Heart left ventricle (tissue), 16 donors: ENCODE data around the gene MACROD1. TPM values are rescaled to one million over a fixed set of nuclear protein-coding genes. Genes with fewer than 3 reads are reported as not detected.
"Not testable (repeated sequence)": the region's sequence is repeated elsewhere in the genome, so short reads cannot be mapped to it uniquely, and the experiment has no call there.

Experiments
- ATAC-seq, 4 donors: fragments of 200-7000 bp; cut with Tn5 transposase; one replicate each; pipeline ENCODE4 v1.9.1; 2020 to 2022; ENCODE audit warnings: moderate library complexity in 4 of 4, mild to moderate bottlenecking in 3 of 4, moderate number of reproducible peaks in 1 of 4
- DNase-seq, 5 donors: peaks; one replicate each; pipeline ENCODE4 v3.0.0-alpha.2; 2020
- H3K27ac ChIP-seq, 12 donors: fragments of 200-600 bp; sonication (generic) in 4 of 12; one replicate each; pipeline versions ENCODE4 v1.5.0 to v1.8.0; 2016 to 2022; ENCODE audit warnings: mild to moderate bottlenecking in 2 of 12
- H3K27me3 ChIP-seq, 9 donors: fragments of 200-600 bp; sonication (generic) in 2 of 9; one replicate each; pipeline versions ENCODE4 v1.5.1 to v1.8.0; 2016 to 2022; ENCODE audit warnings: mild to moderate bottlenecking in 3 of 9
- H3K36me3 ChIP-seq, 9 donors: fragments of 200-600 bp; sonication (generic) in 2 of 9; one replicate each; pipeline versions ENCODE4 v1.5.0 to v1.8.0; 2018 to 2022; ENCODE audit warnings: mild to moderate bottlenecking in 2 of 9
- H3K4me1 ChIP-seq, 12 donors: fragments of 200-600 bp; sonication (generic) in 4 of 12; one replicate each; pipeline versions ENCODE4 v1.5.0 to v1.8.0; 2016 to 2022; ENCODE audit warnings: mild to moderate bottlenecking in 3 of 12
- H3K4me3 ChIP-seq, 12 donors: fragments of 200-600 bp; sonication (generic) in 4 of 12; one replicate each; pipeline versions ENCODE4 v1.5.0 to v1.8.0; 2017 to 2022; ENCODE audit warnings: mild to moderate bottlenecking in 9 of 12, moderate library complexity in 4 of 12
- H3K9me3 ChIP-seq, 12 donors: fragments of 200-600 bp; sonication (generic) in 4 of 12; one replicate each; pipeline versions ENCODE4 v1.5.0 to v1.8.0; 2016 to 2022; ENCODE audit warnings: mild to moderate bottlenecking in 1 of 12
- CTCF ChIP-seq, 12 donors: fragments of 200-600 bp; sonication (generic) in 4 of 12; IDR thresholded peaks; one replicate each; pipeline versions ENCODE4 v1.5.0 to v1.8.0; 2018 to 2022; ENCODE audit warnings: antibody characterized with exemption in 12 of 12, mild to moderate bottlenecking in 5 of 12
- POLR2A ChIP-seq, 2 donors: fragments of 450-650 bp; IDR thresholded peaks; one replicate each; pipeline ENCODE4 v1.6.1; 2017; ENCODE audit warnings: antibody characterized with exemption in 2 of 2, mild to moderate bottlenecking in 2 of 2, moderate library complexity in 2 of 2
- WGBS, 4 donors: extraction: QIAGEN DNeasy Blood & Tissue Kit in 2 of 4; methylation state at CpG; one replicate each; pipeline versions ENCODE4 v1.1.5 to v1.1.7; 2013 to 2018; 5-methylcytosine and 5-hydroxymethylcytosine counted together
- intact Hi-C, 10 donors: fragments of 100-400 bp; cut with DNase I; formaldehyde crosslinking; loops; one replicate each; pipeline versions ENCODE4 v1.11.1 to v1.14.2; 2022
- polyA plus RNA-seq, 2 donors: library from polyadenylated mRNA; stranded (reverse); fragments of 200-250 nt; gene quantifications; one replicate each; pipeline ENCODE4 v1.2.3, GENCODE V29; 2013
- total RNA-seq, 9 donors: library from RNA; depleted of rRNA in 2 of 9; stranded (reverse); fragments of >200 nt in 2 of 9; fragmentation: NEBNext Ultra II Directional in 3 of 9; extraction: Animal tissue kit (Norgen Biotek cat#: 25700) in 3 of 9; gene quantifications; one replicate each; pipeline versions ENCODE4 v1.1.0 to v1.2.4, GENCODE V29; 2016 to 2023
- donor health status: ischemic (EF 13 %, LVEDD 7.1; RV severe dilation, severe dysfunction).
- donor health status: healthy with polysubstance abuse.
- donor health status: DM: no; HTN: yes; CAD: no.
- donor health status: DM: no; HTN: no; CAD: no.
- donor health status: ischemic (EF 25% LVEDD 6.9; RV normal size, moderate dysfunction).
- donor health status: ischemic (EF 25% LVEDD 5.7; RV mildly dilated, moderate dysfunction).
- donor health status: healthy.
- donor health status: DM: yes; HTN: yes; CAD: no.
- donor health status: ischemic (EF 35%, LVEDD 5.7; RV mildly dilated, moderate dysfunction).
- donor health status: nonischemic (EF 11% LVEDD 7.7; RV severe dilation, severe dysfunction).
- donor health status: DM: yes; HTN: yes; CAD: no.
- donor health status: PGD.
- donor health status: ischemic (EF 29% LVEDD 5.4; RV normal size, mild dysfunction).
- donor health status: nonischemic (EF 23%, LVEDD 6.1; RV moderate dilation, normal function).

MACROD1 gene
- total and polyA plus RNA-seq, 11 donors: 48.9 to 287 (median 116) TPM

DNA sequence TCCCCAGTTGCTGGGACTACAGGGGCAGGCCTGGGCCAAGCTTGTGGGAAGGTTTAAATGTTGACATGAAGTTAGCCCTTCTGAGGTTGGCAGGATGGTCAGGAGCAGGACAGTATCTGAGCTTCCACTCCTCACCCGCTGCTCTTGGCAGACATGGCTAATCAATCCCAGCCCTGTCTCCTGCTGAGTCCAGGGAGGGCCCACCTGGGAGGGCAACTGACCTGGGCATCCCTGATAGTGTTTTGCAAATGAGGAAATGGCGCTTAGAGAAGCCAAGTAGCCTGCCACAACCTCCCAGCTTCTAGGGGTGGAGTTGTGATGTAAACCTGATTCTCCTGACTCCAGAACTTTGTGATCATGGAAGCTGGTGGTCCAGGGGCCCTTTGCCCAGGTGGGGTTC, 113.5 kb downstream of the MACROD1 start:
- ATAC-seq (no peak), DNase-seq (no peak)
- H3K9me3 ChIP-seq: no peaks in the 10 kb centered on the region
- intact Hi-C loops: loop anchor here in 1 of 10 donors (10.0 kb wide), 1 partner anchor 72 kb away; no protein-coding TSS in a partner anchor
- no peaks in the 10 kb centered on the region for H3K27me3 ChIP-seq
- no peak overlapping the region for H3K4me3 ChIP-seq
- no peaks in the 10 kb centered on the region for H3K36me3 ChIP-seq
- peaks cover 0 to 40% (median 10%) of the 10 kb centered on the region in 12 donors for H3K4me1 ChIP-seq
- no peak for TF ChIP-seq CTCF (IDR thresholded peaks at IDR 0.05)
- no peak for TF ChIP-seq POLR2A (IDR thresholded peaks at IDR 0.05)
- no peak overlapping the region for H3K27ac ChIP-seq
- WGBS, 4 donors: 88 to 96% (median 95%) methylated on average over 2 of the region's 2 CpGs

DNA sequence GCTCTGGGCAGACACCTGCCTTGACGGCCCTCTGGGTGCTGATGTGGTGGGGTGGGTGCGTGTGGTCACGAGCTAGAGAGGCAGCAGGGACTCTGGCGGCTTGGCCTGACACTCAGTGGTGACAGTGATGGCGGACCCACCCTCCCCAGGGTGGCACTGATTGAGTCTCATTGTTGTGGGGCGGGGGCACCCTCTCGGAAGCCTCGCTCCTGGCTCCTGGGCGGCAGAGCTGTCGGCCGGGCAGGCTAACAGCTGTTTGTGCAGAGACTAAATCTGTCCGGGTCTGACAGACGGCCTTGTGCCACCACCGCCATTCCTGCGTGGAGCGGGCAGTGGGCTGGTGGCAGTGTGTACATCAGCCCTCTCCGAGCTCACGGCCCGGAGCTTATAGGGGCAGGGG, 114.6 kb downstream of the MACROD1 start:
- intact Hi-C loops: loop anchor here in 1 of 10 donors (10.0 kb wide), 1 partner anchor 74 kb away; no protein-coding TSS in a partner anchor
- DNase-seq: no peak
- TF ChIP-seq POLR2A (IDR thresholded peaks at IDR 0.05) (no peak), CTCF (IDR thresholded peaks at IDR 0.05) (no peak)
- Histone ChIP-seq H3K27me3 (no peaks in the 10 kb centered on the region), H3K9me3 (no peaks in the 10 kb centered on the region), H3K4me3 (no peak overlapping the region), H3K27ac (no peak overlapping the region), H3K4me1 (peaks cover 0 to 29% (median 5%) of the 10 kb centered on the region in 12 donors), H3K36me3 (no peaks in the 10 kb centered on the region)
- WGBS, 4 donors: 92 to 100% (median 97%) methylated on average over 2 to 19 of the region's 19 CpGs
- no peak for ATAC-seq

GRCh38 chr11:64049509-64049908, 116.4 kb downstream of the MACROD1 start:
- Histone ChIP-seq H3K4me3 (no peak overlapping the region), H3K36me3 (no peaks in the 10 kb centered on the region), H3K27me3 (no peaks in the 10 kb centered on the region), H3K27ac (no peak overlapping the region), H3K9me3 (no peaks in the 10 kb centered on the region), H3K4me1 (peaks cover 0 to 11% (median 0%) of the 10 kb centered on the region in 12 donors)
- no peak for DNase-seq
- TF ChIP-seq CTCF (IDR thresholded peaks at IDR 0.05) (no peak), POLR2A (IDR thresholded peaks at IDR 0.05) (no peak)
- WGBS, 4 donors: 95 to 98% (median 97%) methylated on average over 5 to 8 of the region's 8 CpGs
- no peak for ATAC-seq
- intact Hi-C loops: no loop called here

GRCh38 chr11:64048042-64048854, 117.7 kb downstream of the MACROD1 start:
- no peak overlapping the region for H3K4me3 ChIP-seq
- 80 to 87% (median 83%) methylated on average over 16 to 19 of the region's 19 CpGs for WGBS, 4 donors
- H3K27me3 ChIP-seq: no peaks in the 10 kb centered on the region
- peaks cover 0 to 8% (median 0%) of the 10 kb centered on the region in 12 donors for H3K4me1 ChIP-seq
- no peak for DNase-seq
- intact Hi-C loops: no loop called here
- no peak overlapping the region for H3K27ac ChIP-seq
- ATAC-seq: peak in 3 of 4 donors; percentile 11 to 46 (median 15)
- H3K9me3 ChIP-seq: no peaks in the 10 kb centered on the region
- H3K36me3 ChIP-seq: no peaks in the 10 kb centered on the region
- TF ChIP-seq CTCF (IDR thresholded peaks at IDR 0.05) (no peak), POLR2A (IDR thresholded peaks at IDR 0.05) (no peak)

DNA sequence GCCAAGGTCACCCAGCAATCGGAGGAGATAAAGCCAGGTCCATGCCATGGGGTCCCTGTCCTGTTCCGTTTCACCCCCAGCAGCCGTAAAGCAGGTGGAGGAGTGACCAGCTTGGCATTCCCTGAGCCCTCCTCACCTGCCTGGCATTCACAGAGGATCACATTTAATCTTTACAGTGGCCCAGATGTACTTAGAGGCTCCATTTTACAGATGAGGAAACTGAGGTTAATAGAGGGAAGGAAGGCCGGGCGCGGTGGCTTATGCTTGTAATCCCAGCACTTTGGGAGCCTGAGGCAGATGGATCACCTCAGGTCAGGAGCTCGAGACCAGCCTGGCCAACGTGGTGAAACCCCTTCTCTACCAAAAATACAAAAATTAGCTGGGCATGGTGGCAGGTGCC, 118.5 kb downstream of the MACROD1 start:
- ATAC-seq, H3K4me1 ChIP-seq, intact Hi-C loops, DNase-seq, H3K27ac ChIP-seq, H3K36me3 ChIP-seq, H3K27me3 ChIP-seq, H3K4me3 ChIP-seq, H3K9me3 ChIP-seq: not testable (repeated sequence)
- WGBS, 4 donors: 92 to 96% (median 96%) methylated on average over 6 to 8 of the region's 8 CpGs
